Lower lobe of right lung (tissue), 2 donors: ENCODE measurements around the gene IFI27. TPM values are rescaled to one million over a fixed set of nuclear protein-coding genes. Genes with fewer than 3 reads are reported as not detected.

Experiments used
- ATAC-seq, 2 donors: fragments of 200-7000 bp; cut with Tn5 transposase; one replicate each; pipeline ENCODE4 v1.9.1; 2020 to 2022; ENCODE audit warnings: mild to moderate bottlenecking in 2 of 2, moderate library complexity in 2 of 2
- DNase-seq: peaks from one replicate; pipeline ENCODE4 v3.0.0-alpha.2; 2020
- H3K27ac ChIP-seq: fragments of 200-600 bp; one replicate; pipeline ENCODE4 v1.8.0; 2022
- H3K27me3 ChIP-seq: fragments of 200-600 bp; one replicate; pipeline ENCODE4 v1.8.0; 2022; ENCODE audit warnings: low read depth
- H3K36me3 ChIP-seq: fragments of 200-600 bp; one replicate; pipeline ENCODE4 v1.8.0; 2022; ENCODE audit warnings: mild to moderate bottlenecking
- H3K4me1 ChIP-seq: fragments of 200-600 bp; one replicate; pipeline ENCODE4 v1.8.0; 2022
- H3K4me3 ChIP-seq: fragments of 200-600 bp; one replicate; pipeline ENCODE4 v1.8.0; 2022; ENCODE audit warnings: mild to moderate bottlenecking
- H3K9me3 ChIP-seq: fragments of 200-600 bp; one replicate; pipeline ENCODE4 v1.8.0; 2022
- intact Hi-C: fragments of 100-400 bp; cut with DNase I; formaldehyde crosslinking; loops from one replicate; pipeline ENCODE4 v1.11.0; 2022
- total RNA-seq: library from RNA; stranded (reverse); fragmentation: NEBNext Ultra II Directional; extraction: Animal tissue kit (Norgen Biotek cat#: 25700); gene quantifications from one replicate; pipeline ENCODE4 v1.2.1, GENCODE V29; 2021
- TF ChIP-seq, protein P1 (sequence below): fragments of 200-600 bp; IDR thresholded peaks from one replicate; pipeline ENCODE4 v1.8.0; 2022; ENCODE audit warnings: antibody characterized with exemption, mild to moderate bottlenecking
- donor health status: DM: no; HTN: yes; CAD: no; lungs with severe emphysema.

Gene IFI27
- total RNA-seq, 1 donor from 2014 or later: 340 TPM

DNA sequence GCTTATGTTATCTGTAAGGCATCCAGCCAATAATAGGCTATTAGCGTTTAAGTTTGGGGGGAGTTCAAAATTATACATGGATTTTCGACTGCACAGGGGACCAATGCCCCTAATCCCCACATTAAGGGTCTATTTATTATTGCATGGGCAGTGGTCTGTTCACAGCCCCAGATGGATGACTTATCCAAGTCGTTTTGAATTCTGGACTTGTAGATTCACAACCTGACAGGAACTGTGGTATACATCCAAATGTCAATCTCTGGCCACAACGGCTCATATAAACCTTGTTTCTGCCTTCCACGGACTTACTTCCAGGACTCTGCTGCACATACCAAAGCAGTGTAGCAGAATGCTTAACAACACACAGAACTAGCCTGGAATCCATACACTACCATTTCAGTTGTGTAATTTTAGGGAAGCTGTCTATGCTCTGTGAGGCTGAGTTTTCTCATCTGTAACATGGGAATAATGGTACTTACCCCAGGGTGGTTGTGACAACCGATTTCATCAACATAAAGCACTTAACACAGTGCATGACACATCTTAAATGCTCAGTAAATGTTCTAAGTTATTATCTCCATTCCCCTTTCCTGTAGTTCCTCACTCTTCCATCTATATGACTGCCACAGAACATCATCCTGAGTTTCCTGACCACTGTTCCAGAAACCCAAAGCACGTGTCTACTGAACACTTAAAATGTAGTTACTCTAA lies 33.3 kb upstream of the IFI27 start:
- intact Hi-C loops: no loop called here
- TF ChIP-seq, protein P1, sequence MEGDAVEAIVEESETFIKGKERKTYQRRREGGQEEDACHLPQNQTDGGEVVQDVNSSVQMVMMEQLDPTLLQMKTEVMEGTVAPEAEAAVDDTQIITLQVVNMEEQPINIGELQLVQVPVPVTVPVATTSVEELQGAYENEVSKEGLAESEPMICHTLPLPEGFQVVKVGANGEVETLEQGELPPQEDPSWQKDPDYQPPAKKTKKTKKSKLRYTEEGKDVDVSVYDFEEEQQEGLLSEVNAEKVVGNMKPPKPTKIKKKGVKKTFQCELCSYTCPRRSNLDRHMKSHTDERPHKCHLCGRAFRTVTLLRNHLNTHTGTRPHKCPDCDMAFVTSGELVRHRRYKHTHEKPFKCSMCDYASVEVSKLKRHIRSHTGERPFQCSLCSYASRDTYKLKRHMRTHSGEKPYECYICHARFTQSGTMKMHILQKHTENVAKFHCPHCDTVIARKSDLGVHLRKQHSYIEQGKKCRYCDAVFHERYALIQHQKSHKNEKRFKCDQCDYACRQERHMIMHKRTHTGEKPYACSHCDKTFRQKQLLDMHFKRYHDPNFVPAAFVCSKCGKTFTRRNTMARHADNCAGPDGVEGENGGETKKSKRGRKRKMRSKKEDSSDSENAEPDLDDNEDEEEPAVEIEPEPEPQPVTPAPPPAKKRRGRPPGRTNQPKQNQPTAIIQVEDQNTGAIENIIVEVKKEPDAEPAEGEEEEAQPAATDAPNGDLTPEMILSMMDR: no peak
- Histone ChIP-seq H3K9me3 (peaks cover 13% of the 10 kb centered on the region), H3K4me1 (peaks cover 58% of the 10 kb centered on the region), H3K4me3 (peak overlapping the region; percentile 85), H3K36me3 (peaks cover 21% of the 10 kb centered on the region), H3K27ac (no peak overlapping the region), H3K27me3 (no peaks in the 10 kb centered on the region)
- DNase-seq: no peak
- no peak for ATAC-seq

DNA sequence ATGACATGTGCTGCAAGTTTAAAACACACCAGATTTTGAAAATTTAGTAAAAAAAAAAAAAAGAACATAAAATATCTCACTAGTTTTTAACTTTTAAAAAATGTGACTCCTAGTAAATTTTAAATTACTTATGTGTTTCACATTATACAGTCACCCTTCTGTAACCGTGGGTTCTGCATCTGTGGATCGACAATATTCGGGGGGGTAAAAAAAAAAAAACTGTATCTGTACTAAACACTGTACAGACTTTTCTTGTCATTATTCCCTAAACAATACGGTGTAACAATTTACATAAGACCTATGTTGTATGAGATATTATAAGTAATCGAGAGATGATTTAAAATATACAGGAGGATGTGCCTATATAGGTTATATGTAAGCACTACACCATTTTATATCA lies 32.7 kb upstream of the IFI27 start:
- peak overlapping the region; percentile 85 for H3K4me3 ChIP-seq
- H3K4me1 ChIP-seq: peaks cover 59% of the 10 kb centered on the region
- TF ChIP-seq, protein P1: no peak
- no peak for DNase-seq
- H3K9me3 ChIP-seq: peaks cover 13% of the 10 kb centered on the region
- H3K27ac ChIP-seq: no peak overlapping the region
- peaks cover 21% of the 10 kb centered on the region for H3K36me3 ChIP-seq
- intact Hi-C loops: no loop called here
- ATAC-seq: no peak
- H3K27me3 ChIP-seq: no peaks in the 10 kb centered on the region

DNA sequence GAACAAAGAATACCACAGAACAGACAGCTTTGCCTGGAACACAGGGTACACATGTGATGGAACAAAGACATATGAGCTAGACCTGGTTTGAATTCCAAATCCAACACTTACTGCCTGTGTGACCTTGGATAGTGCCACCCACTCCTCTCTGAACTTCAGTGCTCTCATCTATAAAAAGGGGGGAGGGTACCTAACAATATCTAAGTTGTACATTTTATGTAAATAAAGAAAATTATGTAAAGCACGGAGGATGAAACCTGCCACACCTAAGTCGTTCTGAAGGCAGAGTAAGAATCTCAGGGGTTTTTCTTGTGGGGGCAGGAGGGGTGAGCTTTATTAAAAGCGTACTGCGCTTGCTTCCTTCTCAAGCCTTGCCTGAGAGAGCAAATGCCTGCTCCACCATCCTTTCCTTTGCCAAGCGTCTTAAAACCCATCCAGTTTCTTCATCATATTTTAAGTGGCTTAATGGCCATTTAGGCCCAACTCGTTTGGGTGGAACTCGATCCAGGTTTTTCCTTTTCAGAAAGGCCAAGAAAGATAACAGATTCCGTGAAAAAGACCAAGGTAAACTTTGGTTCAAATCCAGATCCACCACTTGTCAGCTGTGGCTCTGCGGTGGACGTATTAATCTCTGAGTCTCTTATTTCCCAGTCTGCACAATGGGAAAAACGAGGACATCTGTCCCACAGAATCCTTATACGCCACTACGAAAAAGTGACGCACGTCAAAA lies 30.5 kb upstream of the IFI27 start:
- DNase-seq: no peak
- Histone ChIP-seq H3K27ac (peak overlapping the region; percentile 92), H3K4me3 (peak overlapping the region; percentile 85), H3K4me1 (peaks cover 59% of the 10 kb centered on the region), H3K36me3 (peaks cover 21% of the 10 kb centered on the region), H3K9me3 (peaks cover 3% of the 10 kb centered on the region), H3K27me3 (no peaks in the 10 kb centered on the region)
- TF ChIP-seq, protein P1: no peak
- ATAC-seq: no peak
- intact Hi-C loops: no loop called here

DNA sequence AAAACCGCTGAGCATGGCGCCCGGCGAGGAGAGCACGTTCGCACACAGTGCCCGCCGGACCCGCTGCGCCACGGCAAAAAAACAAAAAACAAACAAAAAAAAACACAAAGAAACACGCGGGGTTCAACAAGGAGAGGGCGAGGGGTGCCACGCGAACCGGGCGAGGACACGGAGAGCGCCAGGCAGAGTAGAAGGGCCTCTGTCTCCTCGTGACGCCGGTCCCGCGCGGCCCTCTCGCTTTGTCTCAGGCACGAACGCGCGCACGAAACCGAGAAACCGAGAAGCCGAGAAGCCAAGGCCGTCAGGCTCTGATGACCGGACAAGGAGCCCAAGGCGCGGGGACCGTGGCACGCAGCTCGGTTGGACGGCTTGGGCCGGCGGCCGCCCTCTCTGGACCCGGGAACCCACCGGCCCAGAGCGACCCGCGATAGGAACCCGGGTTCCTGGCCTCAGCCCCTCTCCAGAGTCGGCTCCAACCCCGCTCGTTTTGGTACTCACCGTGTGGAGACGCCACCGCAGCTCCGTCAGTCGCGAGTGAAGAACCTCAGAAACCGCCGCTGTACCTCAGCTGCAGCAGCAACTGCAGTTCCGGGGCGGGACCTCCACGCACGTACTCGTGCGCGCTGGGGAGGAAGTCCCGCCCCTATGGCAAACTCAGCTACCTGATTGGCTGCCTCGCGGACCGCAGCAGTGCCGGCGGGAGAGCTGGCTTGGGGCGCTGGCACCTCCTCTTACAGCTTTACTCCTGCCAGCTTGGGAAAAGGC lies 29.7 kb upstream of the IFI27 start, which contains the start of the genes DDX24 and IFI27L1:
TSS of gene DDX24 (minus strand) at position 582 of the 765 bp plus-strand sequence. CDS start 1,460 bp downstream, outside the sequence.
TSS of gene IFI27L1 (plus strand) at position 690 of the 765 bp plus-strand sequence. CDS start 15,628 bp downstream, outside the sequence.
- peaks cover 54% of the 10 kb centered on the region for H3K4me1 ChIP-seq
- TF ChIP-seq, protein P1: no peak
- H3K36me3 ChIP-seq: peaks cover 21% of the 10 kb centered on the region
- H3K4me3 ChIP-seq: peak within 1 kb of the TSS; percentile 85
- ATAC-seq (peak; percentile 100), DNase-seq (peak; percentile 98)
- intact Hi-C loops: no loop called here
- no peaks in the 10 kb centered on the region for H3K27me3 ChIP-seq
- H3K27ac ChIP-seq: peak within 1 kb of the TSS; percentile 92
- H3K9me3 ChIP-seq: no peaks in the 10 kb centered on the region

DNA sequence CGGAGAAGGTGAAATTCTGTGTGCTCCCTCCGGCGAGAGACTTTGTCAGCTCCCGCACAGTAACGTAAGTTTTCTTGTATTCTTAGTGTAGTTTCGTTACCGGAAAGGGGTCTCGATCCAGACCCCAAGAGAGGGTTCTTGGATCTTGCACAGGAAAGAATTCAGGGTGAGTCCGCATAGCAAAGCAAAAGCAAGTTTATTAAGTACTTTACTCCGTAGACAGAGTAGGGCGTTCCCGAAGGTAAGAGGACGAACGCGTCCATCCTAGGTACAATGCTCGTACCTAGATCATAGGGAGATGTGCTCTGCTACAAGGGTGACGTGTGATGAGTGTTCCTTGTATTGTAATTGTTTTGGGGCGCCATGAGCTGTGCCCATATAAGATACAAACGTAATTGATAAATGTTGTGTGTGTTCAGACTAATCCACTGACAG lies 29.1 kb upstream of the IFI27 start:
- peak overlapping the region; percentile 92 for H3K27ac ChIP-seq
- no peak for DNase-seq
- H3K36me3 ChIP-seq: peaks cover 21% of the 10 kb centered on the region
- H3K27me3 ChIP-seq: no peaks in the 10 kb centered on the region
- no peaks in the 10 kb centered on the region for H3K9me3 ChIP-seq
- peak overlapping the region; percentile 85 for H3K4me3 ChIP-seq
- peaks cover 48% of the 10 kb centered on the region for H3K4me1 ChIP-seq
- intact Hi-C loops: no loop called here
- TF ChIP-seq, protein P1: no peak
- peak; percentile 50 to 51 for ATAC-seq
